NT2/D1 (cell line): ENCODE data around the gene NFS1.

ENCODE experiments used
- YY1 ChIP-seq: IDR thresholded peaks from 2 replicates; pipeline ENCODE4 v1.6.1; 2011; ENCODE audit not compliant: insufficient read length, insufficient read depth
- ZNF274 ChIP-seq: IDR thresholded peaks from 2 replicates; pipeline ENCODE4 v1.6.1; 2011; ENCODE audit warnings: mild to moderate bottlenecking, low read depth, low read length

DNA sequence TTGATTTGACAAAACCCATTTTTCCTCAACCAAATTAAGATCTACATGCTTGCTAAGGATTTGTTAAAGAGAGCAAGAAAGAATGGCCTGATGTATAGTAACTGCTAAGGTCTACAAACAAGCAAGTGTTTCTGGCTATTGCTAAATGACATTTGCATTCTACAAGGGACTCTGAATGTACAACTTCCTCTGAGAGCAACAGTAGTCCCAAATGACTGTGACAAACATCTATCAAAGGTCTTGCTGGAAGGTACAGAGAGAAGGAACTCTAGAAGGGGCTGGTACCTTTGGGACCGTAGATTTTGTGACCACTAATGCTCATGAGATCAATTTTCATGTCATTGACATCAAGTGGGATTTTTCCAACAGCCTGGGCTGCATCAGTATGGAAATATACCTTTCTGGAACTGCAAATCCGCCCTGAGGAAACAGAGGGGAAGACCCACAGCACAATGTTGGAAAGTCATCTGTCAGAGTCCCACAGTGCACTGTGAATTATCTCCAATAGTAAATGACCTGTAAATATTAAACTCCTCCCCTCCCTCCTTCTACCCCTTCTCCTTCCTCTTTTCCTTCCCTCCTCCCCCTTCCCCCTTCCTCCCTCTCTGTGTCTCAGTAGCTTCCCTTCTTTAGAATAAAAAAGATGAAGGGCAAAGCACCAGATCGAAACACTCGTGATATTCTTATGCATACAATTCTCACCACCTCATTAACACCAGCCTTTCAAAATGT is 18.5 kb downstream of the NFS1 start:
- TF ChIP-seq ZNF274 (no peak), YY1 (no peak)
